Panc1 (cell line): Measurements from ENCODE around the gene ADCY9. TPM values are rescaled to one million over a fixed set of nuclear protein-coding genes. Genes with fewer than 3 reads are reported as not detected.

ENCODE experiments used
- ATAC-seq: fragments of 200-7000 bp; cut with Tn5 transposase; 2 replicates; pipeline ENCODE4 v1.9.1; 2020; ENCODE audit warnings: mild to moderate bottlenecking, moderate library complexity
- BruUV-seq: library from RNA; stranded (reverse); fragments of 400-500 nt; replicated peaks from 2 replicates; lab custom pipeline; 2021; lab: Mats Ljungman, UMichigan
- CTCF ChIA-PET: fragments of 300-600 bp; sonication (Branson Sonifier 250); formaldehyde crosslinking; loops from one replicate; lab custom pipeline; 2022; ENCODE audit warnings: antibody characterized with exemption; lab: Charles Lee
- POLR2A ChIA-PET: fragments of 300-600 bp; sonication (Branson Sonifier 250); formaldehyde crosslinking; loops from one replicate; lab custom pipeline; 2022; ENCODE audit warnings: antibody characterized with exemption; lab: Charles Lee
- DNase-seq: peaks from one replicate; pipeline ENCODE4 v3.0.0-alpha.2; 2010; ENCODE audit warnings: low read depth, low spot score
- H3K27ac ChIP-seq: 2 replicates; pipeline ENCODE4 v1.5.1; 2011; ENCODE audit warnings: mild to moderate bottlenecking, low read length, inconsistent platforms
- H3K27me3 ChIP-seq: fragments of 200-500 bp; sonication (Bioruptor generic); 2 replicates; pipeline ENCODE4 v1.6.0; 2014; ENCODE audit warnings: low read length, inconsistent platforms; ENCODE audit not compliant: control insufficient read depth, insufficient read depth
- H3K36me3 ChIP-seq: fragments of 200-500 bp; sonication (Bioruptor generic); 2 replicates; pipeline ENCODE4 v1.5.1; 2014; ENCODE audit warnings: inconsistent platforms, mild to moderate bottlenecking, low read length, moderate library complexity; ENCODE audit not compliant: control insufficient read depth, insufficient read depth
- H3K4me1 ChIP-seq: 2 replicates; pipeline ENCODE4 v1.5.1; 2011; ENCODE audit warnings: inconsistent platforms, mild to moderate bottlenecking, low read length, moderate library complexity; ENCODE audit not compliant: control insufficient read depth, insufficient read depth
- H3K4me3 ChIP-seq, 2 experiments: 2 replicates each; pipeline ENCODE4 v1.5.1; 2011 to 2012; ENCODE audit warnings: low read depth in 2 of 2, low read length in 2 of 2, mild to moderate bottlenecking in 2 of 2, inconsistent platforms in 1 of 2, moderate library complexity in 1 of 2
- H3K9me3 ChIP-seq: fragments of 200-500 bp; sonication (Bioruptor generic); 2 replicates; pipeline ENCODE4 v1.5.1; 2014; ENCODE audit warnings: low read depth, mild to moderate bottlenecking, inconsistent platforms, low read length, moderate library complexity; ENCODE audit not compliant: control insufficient read depth, insufficient read depth
- CTCF ChIP-seq: fragments of 450-650 bp; IDR thresholded peaks from 2 replicates; pipeline ENCODE4 v1.5.1; 2017; ENCODE audit warnings: mild to moderate bottlenecking
- POLR2AphosphoS5 ChIP-seq: IDR thresholded peaks from 2 replicates; pipeline ENCODE4 v1.6.1; 2012; ENCODE audit warnings: mild to moderate bottlenecking, low read depth, low read length, moderate library complexity
- REST ChIP-seq, 2 experiments: IDR thresholded peaks; 2 replicates each; pipeline ENCODE4 v1.6.1; 2011 to 2012; ENCODE audit warnings: low read depth in 2 of 2, control low read depth in 1 of 2, low read length in 1 of 2, mild to moderate bottlenecking in 1 of 2, moderate library complexity in 1 of 2; ENCODE audit not compliant: insufficient read depth in 1 of 2
- SIN3A ChIP-seq: IDR thresholded peaks from 2 replicates; pipeline ENCODE4 v1.6.1; 2012; ENCODE audit warnings: low read depth, mild to moderate bottlenecking, low read length, moderate library complexity, borderline replicate concordance; ENCODE audit not compliant: insufficient read depth
- TCF7L2 ChIP-seq: IDR thresholded peaks from 2 replicates; pipeline ENCODE4 v1.6.1; 2011; ENCODE audit warnings: mild to moderate bottlenecking, low read depth, low read length, inconsistent platforms
- in situ Hi-C: cut with HindIII; loops from 2 replicates; pipeline ENCODE4 v1.10.0; 2016; ENCODE audit warnings: low sequenced_read_pairs, low pct_unique_long_range_greater_than_20kb
- intact Hi-C: fragments of 100-400 bp; cut with micrococcal nuclease; formaldehyde crosslinking; loops from one replicate; pipeline ENCODE4 v1.10.0; 2022; ENCODE audit not compliant: unreplicated experiment
- total RNA-seq: library from RNA; stranded (reverse); gene quantifications from one replicate; pipeline ENCODE4 v1.2.1, GENCODE V29; 2021; ENCODE audit not compliant: unreplicated experiment

ADCY9 gene
- total RNA-seq, 1 experiment from 2014 or later: 29.8 TPM

GRCh38 chr16:4057439-4057877 is 58.8 kb downstream of the ADCY9 start:
- intact Hi-C loops: no loop called here
- TF ChIP-seq SIN3A: no peak
- TF ChIP-seq CTCF: no peak
- no peak for TF ChIP-seq POLR2AphosphoS5
- BruUV-seq: no TSS peak
- ChIA-PET POLR2A (no interaction called here), CTCF (no interaction called here)
- in situ Hi-C loops: no loop called here
- Histone ChIP-seq H3K4me1 (peaks cover 38% of the 10 kb centered on the region), H3K36me3 (no peaks in the 10 kb centered on the region), H3K9me3 (peaks cover 14% of the 10 kb centered on the region; the same call in 1 of the 2 replicates), H3K27me3 (no peaks in the 10 kb centered on the region), H3K27ac (peak overlapping the region; percentile 29; the same call in 1 of the 2 replicates), H3K4me3 (no peak overlapping the region)
- DNase-seq (no peak), ATAC-seq (no peak)

GRCh38 chr16:4056161-4057105 is 59.8 kb downstream of the ADCY9 start:
- no peaks in the 10 kb centered on the region for H3K27me3 ChIP-seq
- BruUV-seq: no TSS peak
- no peak overlapping the region for H3K4me3 ChIP-seq
- no peaks in the 10 kb centered on the region for H3K36me3 ChIP-seq
- no peak for TF ChIP-seq CTCF
- TF ChIP-seq TCF7L2: no peak
- TF ChIP-seq POLR2AphosphoS5: no peak
- no peak for TF ChIP-seq REST (IDR thresholded peaks at IDR 0.05; ENCODE audit: insufficient read depth in 1 of 2, low read depth in 2 of 2, low read length in 1 of 2)
- no peak for TF ChIP-seq SIN3A
- ATAC-seq (no peak), DNase-seq (no peak)
- intact Hi-C loops: no loop called here
- H3K27ac ChIP-seq: peak overlapping the region; percentile 9; the same call in 1 of the 2 replicates
- H3K4me1 ChIP-seq: peaks cover 47% of the 10 kb centered on the region
- ChIA-PET CTCF (no interaction called here), POLR2A (interaction anchor here (0.6 to 0.8 kb wide), 3 partner anchors 14 to 1370 kb away, joined by 4 to 11 read pairs (median 7); no protein-coding TSS in a partner anchor)
- peaks cover 12% of the 10 kb centered on the region; the same call in 1 of the 2 replicates for H3K9me3 ChIP-seq
- in situ Hi-C loops: no loop called here
